Stimulated activated CD4-positive, alpha-beta T cell treated with anti-CD3 and anti-CD28 coated beads, Interleukin-12 subunit alpha, Interleukin-12 subunit beta, amount 100 ng/mL, for 4 hours (primary cell): ENCODE measurements around the gene LYSMD2.

ENCODE experiments used
- DNase-seq: peaks from one replicate; pipeline ENCODE4 v3.0.0-alpha.2; 2020

LYSMD2 gene

GRCh38 chr15:51751697-51752683 is 14.5 kb upstream of the LYSMD2 start:
- no peak for DNase-seq

GRCh38 chr15:51750792-51751696 is 13.6 kb upstream of the LYSMD2 start, which contains the start of gene TMOD2:
Gene TMOD2 (plus strand): TSS chr15:51751597. CDS start chr15:51766442, 14,845 bp downstream.
- DNase-seq, result peak; percentile 63

GRCh38 chr15:51750186-51750585 is 12.7 kb upstream of the LYSMD2 start:
- DNase-seq, result no peak

- DNase-seq, result no peak
Measured at GRCh38 chr15:51749307-51749706, 11.9 kb upstream of the LYSMD2 start.

GRCh38 chr15:51739061-51739712 is 1.7 kb upstream of the LYSMD2 start:
- no peak for DNase-seq

- no peak for DNase-seq
Measured at GRCh38 chr15:51738553-51738952, 1.1 kb upstream of the LYSMD2 start.

- peak; percentile 49 for DNase-seq
Measured at GRCh38 chr15:51736751-51737521, 519 bp downstream of the LYSMD2 start.

- no peak for DNase-seq
Measured at GRCh38 chr15:51736069-51736468, 1.4 kb downstream of the LYSMD2 start.

GRCh38 chr15:51735228-51736010 is 2.0 kb downstream of the LYSMD2 start:
- DNase-seq, result no peak

GRCh38 chr15:51732646-51733045 is 4.8 kb downstream of the LYSMD2 start:
- no peak for DNase-seq

GRCh38 chr15:51731549-51732267 is 5.7 kb downstream of the LYSMD2 start:
- DNase-seq, result no peak

- no peak for DNase-seq
Measured at GRCh38 chr15:51727141-51727897, 10.1 kb downstream of the LYSMD2 start.

- DNase-seq, result peak; percentile 30
Measured at GRCh38 chr15:51726302-51727073, 11.0 kb downstream of the LYSMD2 start.

- DNase-seq, result no peak
Measured at GRCh38 chr15:51724673-51725072, 12.8 kb downstream of the LYSMD2 start.

GRCh38 chr15:51724199-51724598 is 13.3 kb downstream of the LYSMD2 start:
- no peak for DNase-seq

GRCh38 chr15:51721199-51721960 is 16.1 kb downstream of the LYSMD2 start:
- no peak for DNase-seq

GRCh38 chr15:51720201-51720995 is 17.1 kb downstream of the LYSMD2 start:
- no peak for DNase-seq
